ENCODE results near the gene SSH3.

The SSH3 gene, protein sequence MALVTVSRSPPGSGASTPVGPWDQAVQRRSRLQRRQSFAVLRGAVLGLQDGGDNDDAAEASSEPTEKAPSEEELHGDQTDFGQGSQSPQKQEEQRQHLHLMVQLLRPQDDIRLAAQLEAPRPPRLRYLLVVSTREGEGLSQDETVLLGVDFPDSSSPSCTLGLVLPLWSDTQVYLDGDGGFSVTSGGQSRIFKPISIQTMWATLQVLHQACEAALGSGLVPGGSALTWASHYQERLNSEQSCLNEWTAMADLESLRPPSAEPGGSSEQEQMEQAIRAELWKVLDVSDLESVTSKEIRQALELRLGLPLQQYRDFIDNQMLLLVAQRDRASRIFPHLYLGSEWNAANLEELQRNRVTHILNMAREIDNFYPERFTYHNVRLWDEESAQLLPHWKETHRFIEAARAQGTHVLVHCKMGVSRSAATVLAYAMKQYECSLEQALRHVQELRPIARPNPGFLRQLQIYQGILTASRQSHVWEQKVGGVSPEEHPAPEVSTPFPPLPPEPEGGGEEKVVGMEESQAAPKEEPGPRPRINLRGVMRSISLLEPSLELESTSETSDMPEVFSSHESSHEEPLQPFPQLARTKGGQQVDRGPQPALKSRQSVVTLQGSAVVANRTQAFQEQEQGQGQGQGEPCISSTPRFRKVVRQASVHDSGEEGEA

DNA sequence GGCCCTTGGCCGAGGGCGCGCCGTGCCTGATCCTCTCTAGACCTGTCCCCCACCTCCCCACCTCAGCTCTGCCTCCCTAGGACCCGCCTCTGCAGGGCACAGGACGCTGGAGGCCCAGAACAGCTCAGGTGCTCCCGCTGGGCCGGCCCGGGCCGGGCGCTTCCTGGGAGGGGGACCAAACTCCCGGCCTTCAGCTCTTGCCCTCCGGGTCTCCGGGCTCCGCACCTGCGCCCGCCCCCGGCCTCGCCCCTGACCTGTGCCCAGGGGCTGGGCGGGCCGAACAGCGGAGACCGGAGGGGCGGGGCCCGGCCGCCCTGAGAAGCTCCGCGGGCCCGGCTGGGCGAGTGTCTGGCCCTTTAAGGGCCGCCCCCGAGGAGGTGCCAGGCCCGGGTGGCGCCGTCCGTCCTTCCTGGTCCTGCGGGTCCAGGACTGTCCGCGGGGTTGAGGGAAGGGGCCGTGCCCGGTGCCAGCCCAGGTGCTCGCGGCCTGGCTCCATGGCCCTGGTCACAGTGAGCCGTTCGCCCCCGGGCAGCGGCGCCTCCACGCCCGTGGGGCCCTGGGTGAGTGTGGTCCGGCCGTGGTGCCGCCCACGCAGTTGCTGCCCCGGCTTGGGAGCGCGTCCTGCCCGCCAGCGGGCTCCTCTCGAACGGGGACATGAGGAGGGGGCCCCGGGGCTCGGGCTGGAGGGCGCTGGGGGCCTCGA lies at the start of gene SSH3:
Gene SSH3 (plus strand): TSS at position 399 of the 703 bp plus-strand sequence. CDS start 96 bp downstream, at position 495.
- DNase-seq (ENCODE audit: low read depth in 2 of 3, low spot score in 1 of 3), result no peak

GRCh38 chr11:67253872-67254624 lies 49.3 kb upstream of the SSH3 start:
- no peak for DNase-seq (ENCODE audit: low read depth in 2 of 3, low spot score in 1 of 3)

DNA sequence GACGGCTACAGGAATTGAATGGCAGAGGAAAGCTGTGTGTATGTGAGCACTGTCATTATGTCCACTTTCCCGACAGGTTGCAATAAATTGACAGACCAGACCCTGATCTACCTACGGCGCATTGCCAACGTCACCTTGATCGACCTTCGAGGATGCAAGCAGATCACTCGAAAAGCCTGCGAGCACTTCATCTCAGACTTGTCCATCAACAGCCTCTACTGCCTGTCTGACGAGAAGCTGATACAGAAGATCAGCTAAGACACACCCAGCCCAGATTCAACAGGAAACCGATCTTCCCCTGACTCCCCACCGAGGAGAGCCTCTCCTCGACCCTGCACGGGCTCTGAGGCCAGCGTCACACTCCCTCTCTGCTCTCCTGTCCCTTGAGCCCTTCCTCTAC lies 48.5 kb upstream of the SSH3 start:
- DNase-seq (ENCODE audit: low read depth in 2 of 3, low spot score in 1 of 3), result no peak

GRCh38 chr11:67255353-67255752 lies 48.0 kb upstream of the SSH3 start:
- DNase-seq (ENCODE audit: low read depth in 2 of 3, low spot score in 1 of 3), result no peak

GRCh38 chr11:67255864-67256263 lies 47.5 kb upstream of the SSH3 start:
- DNase-seq (ENCODE audit: low read depth in 2 of 3, low spot score in 1 of 3), result no peak

DNA sequence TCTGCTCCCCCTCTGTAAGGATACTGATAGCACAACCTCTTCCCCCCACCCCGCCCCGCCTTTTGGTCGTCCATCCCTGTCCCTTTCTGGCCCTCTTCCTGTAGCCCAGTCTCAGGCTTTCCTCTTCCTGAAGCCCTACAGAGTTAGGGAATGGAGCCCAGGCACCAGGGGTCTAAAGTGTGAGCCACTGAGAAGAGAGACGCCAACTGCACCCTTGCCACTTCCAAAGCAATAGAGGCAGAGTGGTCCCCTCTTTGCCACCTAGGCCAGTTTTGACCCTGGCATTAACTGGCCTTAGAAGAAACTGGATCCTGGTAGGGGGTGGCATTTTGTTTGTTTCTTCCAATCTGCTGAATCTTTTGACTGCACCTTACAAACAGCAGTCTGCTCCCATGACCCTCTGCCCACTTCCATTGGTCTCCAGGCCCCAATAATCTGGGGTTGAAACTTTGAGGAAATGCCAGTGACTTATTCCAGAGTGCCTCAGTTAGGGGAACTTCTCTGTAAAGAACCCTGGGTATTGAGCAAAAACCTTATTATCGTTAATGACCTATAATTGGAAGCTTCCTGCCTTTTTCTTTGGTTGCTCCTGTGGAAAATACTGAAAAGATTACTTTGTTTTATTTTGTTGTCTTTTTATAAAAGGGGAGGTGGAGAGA lies 46.7 kb upstream of the SSH3 start:
- no peak for DNase-seq (ENCODE audit: low read depth in 2 of 3, low spot score in 1 of 3)

- no peak for DNase-seq (ENCODE audit: low read depth in 2 of 3, low spot score in 1 of 3)
These were observed 42.9 kb upstream of the SSH3 start for GRCh38 chr11:67260406-67260805.

DNA sequence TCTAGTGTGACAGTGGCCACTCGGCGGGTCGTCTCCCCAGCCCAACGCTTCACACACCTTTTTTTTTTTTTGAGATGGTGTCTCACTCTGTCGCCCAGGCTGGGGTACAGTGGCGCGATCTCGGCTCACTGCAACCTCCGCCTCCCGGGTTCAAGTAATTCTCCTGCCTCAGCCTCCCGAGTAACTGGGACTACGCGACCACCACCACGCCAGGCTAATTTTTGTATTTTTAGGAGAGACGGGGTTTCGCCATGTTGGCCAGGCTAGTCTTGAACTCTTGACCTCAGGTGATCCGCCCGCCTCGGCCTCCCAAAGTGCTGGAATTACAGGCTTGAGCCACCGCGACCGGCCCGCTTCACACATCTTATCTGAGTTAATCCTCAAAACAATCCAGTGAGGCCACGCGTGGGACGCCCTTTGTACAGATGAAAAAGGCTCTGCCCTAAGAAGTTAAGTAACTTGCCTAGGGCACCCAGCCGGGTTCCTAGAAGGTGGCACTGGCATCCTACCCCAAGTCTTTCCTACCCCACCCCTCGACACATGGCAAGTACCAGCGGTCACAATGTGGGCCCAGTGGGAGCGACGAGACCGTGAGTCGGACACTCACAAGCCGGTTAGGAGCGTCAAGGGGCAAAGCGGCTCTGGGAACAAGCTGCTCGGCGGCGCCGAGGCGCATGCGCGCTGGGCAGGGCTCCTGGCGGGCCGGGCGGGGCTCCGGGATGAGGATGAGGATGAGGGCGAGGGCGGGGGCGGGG lies 42.3 kb upstream of the SSH3 start:
- DNase-seq (ENCODE audit: low read depth in 2 of 3, low spot score in 1 of 3), result peak in 1 of 3 donors; percentile 61

- DNase-seq (ENCODE audit: low read depth in 2 of 3, low spot score in 1 of 3), result no peak
These were observed 41.7 kb upstream of the SSH3 start for GRCh38 chr11:67261640-67261945.

- DNase-seq (ENCODE audit: low read depth in 2 of 3, low spot score in 1 of 3), result no peak
These were observed 41.2 kb upstream of the SSH3 start for GRCh38 chr11:67261946-67262681.

DNA sequence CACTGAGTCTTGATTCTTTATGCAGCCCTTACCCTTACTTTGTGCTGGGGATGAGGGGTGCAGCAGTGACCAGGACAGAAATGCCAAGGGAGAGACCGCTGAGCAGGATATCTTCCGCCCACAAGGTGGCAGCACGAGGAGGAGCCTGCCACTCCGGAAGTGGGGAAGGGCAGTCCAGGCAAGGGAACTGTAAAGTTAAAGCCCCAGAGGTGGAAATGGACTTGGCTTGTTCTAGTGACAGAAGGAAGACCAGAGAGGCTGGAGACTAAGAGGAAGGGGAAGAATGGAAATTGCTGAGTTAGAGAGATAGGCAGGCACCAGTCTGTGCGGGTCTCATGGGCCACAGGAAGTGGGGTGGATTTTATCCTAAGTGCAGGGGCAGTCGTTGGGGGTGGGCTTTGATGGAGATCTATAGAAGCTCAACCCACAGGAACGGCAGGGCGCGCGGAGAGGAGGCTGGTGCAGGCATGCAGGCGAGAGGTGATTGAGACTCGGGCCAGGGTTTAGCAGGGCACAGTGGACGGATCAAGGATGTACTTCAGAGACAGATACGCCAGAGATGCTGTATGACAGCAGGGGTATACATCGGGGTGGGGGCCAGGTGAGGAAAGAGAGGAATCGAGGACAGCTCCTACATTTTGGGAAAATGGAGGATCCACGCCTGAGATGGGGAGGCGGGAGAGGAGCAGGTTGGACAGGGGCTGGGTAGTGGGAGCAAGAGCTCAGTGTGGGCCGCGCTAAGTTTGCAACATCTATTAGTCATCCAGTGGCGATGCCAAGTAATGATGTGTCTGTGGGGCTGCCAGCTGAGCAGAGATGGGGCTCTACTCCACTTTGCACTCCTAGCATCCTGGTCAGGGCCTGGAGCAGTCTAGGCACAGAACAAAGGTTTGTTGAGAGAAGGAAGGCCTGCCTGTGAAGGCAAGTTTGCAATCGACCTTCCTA lies 40.3 kb upstream of the SSH3 start:
- DNase-seq (ENCODE audit: low read depth in 2 of 3, low spot score in 1 of 3), result peak in 1 of 3 donors; percentile 74

DNA sequence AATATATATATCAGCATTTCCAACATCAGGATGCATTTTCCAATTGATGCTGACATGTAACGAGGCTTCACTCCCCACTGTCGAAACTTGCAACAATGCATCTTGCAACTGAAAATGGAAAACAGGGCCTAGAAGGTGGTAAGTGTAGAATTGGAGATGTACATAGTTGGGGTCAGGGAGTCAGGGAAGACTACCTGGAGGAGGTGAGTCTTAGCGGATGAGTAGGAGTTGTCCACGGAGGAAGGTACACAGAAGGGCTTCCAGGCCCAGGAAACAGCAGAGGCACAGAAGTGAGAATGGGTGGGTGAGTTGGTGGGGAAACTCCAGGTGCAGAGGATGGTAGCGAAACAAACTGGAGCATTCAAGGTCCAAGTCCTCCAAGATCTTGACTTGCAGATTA lies 39.1 kb upstream of the SSH3 start:
- no peak for DNase-seq (ENCODE audit: low read depth in 2 of 3, low spot score in 1 of 3)

DNA sequence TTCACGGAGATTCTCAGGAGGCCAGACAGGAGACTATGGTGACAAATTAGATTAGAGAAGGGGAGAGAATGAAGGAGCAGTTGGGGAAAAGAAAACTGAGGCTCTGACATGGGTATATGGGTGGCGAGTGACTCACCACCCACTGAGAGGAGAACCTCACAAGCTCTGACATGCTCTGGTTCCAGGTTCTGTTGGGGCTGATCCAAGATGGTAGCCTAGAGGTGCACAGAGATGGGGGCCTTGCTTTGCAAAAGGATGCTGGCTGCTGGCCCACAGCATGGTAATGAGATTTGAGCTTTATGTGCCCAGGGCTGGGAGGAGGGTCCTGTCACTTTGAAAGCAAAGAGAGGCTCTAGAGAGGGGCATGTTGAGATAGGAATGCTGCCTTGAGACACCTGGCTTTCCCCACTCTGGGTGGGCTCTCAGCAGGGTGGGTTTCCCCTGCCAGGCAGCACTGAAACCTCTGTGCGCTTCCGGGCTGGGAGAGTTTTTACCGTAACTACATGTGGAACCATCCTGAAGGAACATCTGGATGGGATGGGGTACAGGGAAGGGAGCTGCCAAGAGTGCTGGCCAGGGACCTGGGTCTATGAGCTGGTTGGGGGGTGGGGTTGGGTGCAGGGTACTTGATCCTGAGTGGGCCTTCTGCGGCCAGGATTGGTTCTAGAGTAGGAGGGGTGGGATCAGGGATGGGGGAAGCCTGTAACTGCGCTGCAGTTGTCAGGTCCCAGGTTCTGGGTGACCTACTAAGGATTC lies 38.3 kb upstream of the SSH3 start:
- DNase-seq (ENCODE audit: low read depth in 2 of 3, low spot score in 1 of 3), result no peak

GRCh38 chr11:67265633-67266448 lies 37.5 kb upstream of the SSH3 start:
- DNase-seq (ENCODE audit: low read depth in 2 of 3, low spot score in 1 of 3), result peak in 1 of 3 donors; percentile 74

DNA sequence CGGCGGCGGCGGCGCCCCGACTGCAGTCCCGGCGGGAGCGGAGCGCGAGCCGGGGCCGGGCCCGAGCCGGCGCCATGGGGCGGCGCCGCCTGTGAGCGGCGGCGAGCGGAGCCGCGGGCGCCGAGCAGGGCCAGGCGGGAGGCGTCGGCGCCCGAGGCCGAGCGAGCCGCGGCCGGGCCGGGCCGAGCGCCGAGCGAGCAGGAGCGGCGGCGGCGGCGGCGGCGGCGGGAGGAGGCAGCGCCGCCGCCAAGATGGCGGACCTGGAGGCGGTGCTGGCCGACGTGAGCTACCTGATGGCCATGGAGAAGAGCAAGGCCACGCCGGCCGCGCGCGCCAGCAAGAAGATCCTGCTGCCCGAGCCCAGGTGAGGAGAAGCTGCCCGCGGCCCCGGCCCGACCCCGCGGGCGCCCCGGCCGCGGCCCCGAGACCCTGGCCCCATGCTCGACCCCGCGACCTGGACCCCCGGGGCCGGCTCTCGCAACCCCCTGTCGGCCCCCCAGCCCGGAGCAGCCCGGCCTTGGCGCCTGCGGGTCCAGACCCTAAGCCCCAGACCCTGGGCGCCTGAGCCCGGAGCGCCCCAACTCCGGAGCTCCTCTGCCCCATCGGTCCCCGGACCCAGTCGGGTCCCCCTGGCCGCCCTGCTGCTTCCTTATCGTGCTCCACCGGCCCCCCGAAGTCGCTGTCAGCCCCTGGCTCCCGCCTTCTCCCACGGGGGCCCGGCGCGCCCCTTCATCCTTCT lies 36.7 kb upstream of the SSH3 start, which contains the start of gene GRK2:
Gene GRK2 (plus strand): TSS at position 25 of the 739 bp plus-strand sequence. CDS start 227 bp downstream, at position 252.
- DNase-seq (ENCODE audit: low read depth in 2 of 3, low spot score in 1 of 3), result no peak
